ENCODE measurements around the gene AGO3.
A peak's percentile ranks its signal among the peaks of the same experiment; 100 is the strongest.

AGO3 gene

DNA sequence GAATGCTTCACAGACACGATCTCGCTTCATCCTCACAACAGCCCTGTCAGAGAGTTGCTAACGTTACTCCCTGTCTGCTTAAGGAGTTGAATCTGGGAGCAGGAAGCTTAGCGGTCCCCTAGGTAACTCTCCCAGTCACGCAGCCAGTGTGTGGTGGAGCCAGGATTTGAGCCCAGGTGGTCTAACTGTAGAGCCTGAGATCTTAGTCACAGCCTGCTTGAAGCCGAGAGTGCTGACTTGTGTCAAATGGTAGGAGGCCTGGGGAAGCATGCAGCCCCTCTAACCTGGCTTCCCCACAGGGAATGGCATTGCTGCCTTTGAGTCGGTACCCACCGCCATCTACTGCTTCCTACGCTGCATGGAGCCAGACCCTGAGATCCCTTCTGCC is 161.9 kb downstream of the AGO3 start:
- no peak overlapping the region for H3K4me3 ChIP-seq (ENCODE audit: low read length)
- no peaks in the 10 kb centered on the region for H3K9me3 ChIP-seq (ENCODE audit: control insufficient read depth, low read depth, low read length)
- no peaks in the 10 kb centered on the region for H3K27me3 ChIP-seq (ENCODE audit: control insufficient read depth, insufficient read depth, low read length)
- no peak overlapping the region for H3K27ac ChIP-seq (ENCODE audit: low read length)
- H3K4me1 ChIP-seq (ENCODE audit: control insufficient read depth, low read depth, low read length), result peaks cover 11% of the 10 kb centered on the region
- H3K9ac ChIP-seq (ENCODE audit: low read length), result no peak overlapping the region
- H3K36me3 ChIP-seq (ENCODE audit: control insufficient read depth, low read depth, low read length), result peaks cover 38% of the 10 kb centered on the region

DNA sequence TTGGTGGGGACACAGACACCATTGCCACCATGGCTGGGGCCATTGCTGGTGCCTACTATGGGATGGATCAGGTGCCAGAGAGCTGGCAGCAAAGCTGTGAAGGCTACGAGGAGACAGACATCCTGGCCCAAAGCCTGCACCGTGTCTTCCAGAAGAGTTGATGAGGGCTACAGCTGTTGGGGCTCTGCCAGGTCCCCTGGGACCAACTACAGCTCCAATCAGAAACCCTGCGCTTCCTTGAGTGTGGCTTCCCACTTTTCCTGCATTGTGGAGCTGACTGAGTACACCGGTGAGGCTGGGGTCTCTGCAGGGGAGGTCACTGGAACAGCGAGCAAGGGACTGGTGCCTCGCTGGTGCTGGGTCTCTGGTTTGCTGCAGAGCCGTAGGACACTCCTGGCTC is 162.3 kb downstream of the AGO3 start:
- no peaks in the 10 kb centered on the region for H3K9me3 ChIP-seq (ENCODE audit: control insufficient read depth, low read depth, low read length)
- no peak overlapping the region for H3K27ac ChIP-seq (ENCODE audit: low read length)
- H3K4me3 ChIP-seq (ENCODE audit: low read length), result no peak overlapping the region
- no peak overlapping the region for H3K9ac ChIP-seq (ENCODE audit: low read length)
- peaks cover 38% of the 10 kb centered on the region for H3K36me3 ChIP-seq (ENCODE audit: control insufficient read depth, low read depth, low read length)
- H3K27me3 ChIP-seq (ENCODE audit: control insufficient read depth, insufficient read depth, low read length), result no peaks in the 10 kb centered on the region
- H3K4me1 ChIP-seq (ENCODE audit: control insufficient read depth, low read depth, low read length), result peaks cover 11% of the 10 kb centered on the region

GRCh38 chr1:36093929-36094328 is 163.0 kb downstream of the AGO3 start:
- Histone ChIP-seq H3K4me1 (ENCODE audit: control insufficient read depth, low read depth, low read length) (peaks cover 11% of the 10 kb centered on the region), H3K36me3 (ENCODE audit: control insufficient read depth, low read depth, low read length) (peaks cover 38% of the 10 kb centered on the region), H3K27me3 (ENCODE audit: control insufficient read depth, insufficient read depth, low read length) (no peaks in the 10 kb centered on the region), H3K9me3 (ENCODE audit: control insufficient read depth, low read depth, low read length) (no peaks in the 10 kb centered on the region), H3K9ac (ENCODE audit: low read length) (no peak overlapping the region), H3K27ac (ENCODE audit: low read length) (no peak overlapping the region), H3K4me3 (ENCODE audit: low read length) (no peak overlapping the region)

GRCh38 chr1:36094621-36095061 is 163.7 kb downstream of the AGO3 start:
- H3K36me3 ChIP-seq (ENCODE audit: control insufficient read depth, low read depth, low read length), result peaks cover 38% of the 10 kb centered on the region
- no peak overlapping the region for H3K27ac ChIP-seq (ENCODE audit: low read length)
- no peaks in the 10 kb centered on the region for H3K27me3 ChIP-seq (ENCODE audit: control insufficient read depth, insufficient read depth, low read length)
- H3K9me3 ChIP-seq (ENCODE audit: control insufficient read depth, low read depth, low read length), result no peaks in the 10 kb centered on the region
- no peak overlapping the region for H3K4me3 ChIP-seq (ENCODE audit: low read length)
- peaks cover 8% of the 10 kb centered on the region for H3K4me1 ChIP-seq (ENCODE audit: control insufficient read depth, low read depth, low read length)
- no peak overlapping the region for H3K9ac ChIP-seq (ENCODE audit: low read length)

DNA sequence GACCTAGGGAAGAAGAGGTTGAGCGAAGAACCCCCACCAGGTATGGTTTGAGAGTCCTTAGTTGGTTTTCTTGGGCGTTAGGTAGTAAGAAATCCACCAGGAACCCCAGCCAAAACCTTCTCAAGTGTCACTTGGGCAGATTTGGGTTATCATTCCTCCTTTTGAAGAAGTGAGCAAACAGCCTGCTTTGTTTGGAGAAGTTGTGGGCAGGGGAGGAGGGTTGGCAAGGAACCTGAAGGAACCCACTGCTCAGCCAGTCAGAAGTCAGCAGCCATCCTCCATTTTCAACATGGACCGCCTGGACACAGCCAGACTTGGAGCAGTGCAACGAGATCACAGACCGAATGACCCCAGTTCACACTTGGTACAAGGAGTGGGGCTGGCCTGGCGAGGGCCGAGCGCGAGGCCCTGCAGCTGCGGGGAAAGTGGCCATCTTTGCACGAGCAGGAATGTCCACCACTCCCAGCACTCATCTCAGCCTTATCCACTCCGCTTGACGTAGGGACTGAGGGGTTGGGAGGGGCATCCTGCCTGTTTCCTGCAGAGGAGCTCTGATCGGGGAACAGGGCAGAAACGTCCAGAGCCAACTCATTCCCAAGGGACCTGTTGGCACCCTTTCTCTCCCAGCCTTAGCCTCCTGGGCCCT is 165.0 kb downstream of the AGO3 start:
- Histone ChIP-seq H3K9ac (ENCODE audit: low read length) (no peak overlapping the region), H3K9me3 (ENCODE audit: control insufficient read depth, low read depth, low read length) (no peaks in the 10 kb centered on the region), H3K4me3 (ENCODE audit: low read length) (no peak overlapping the region), H3K4me1 (ENCODE audit: control insufficient read depth, low read depth, low read length) (peaks cover 5% of the 10 kb centered on the region), H3K36me3 (ENCODE audit: control insufficient read depth, low read depth, low read length) (peaks cover 38% of the 10 kb centered on the region), H3K27ac (ENCODE audit: low read length) (no peak overlapping the region), H3K27me3 (ENCODE audit: control insufficient read depth, insufficient read depth, low read length) (no peaks in the 10 kb centered on the region)

- Histone ChIP-seq H3K27ac (ENCODE audit: low read length) (no peak overlapping the region), H3K27me3 (ENCODE audit: control insufficient read depth, insufficient read depth, low read length) (no peaks in the 10 kb centered on the region), H3K4me3 (ENCODE audit: low read length) (no peak overlapping the region), H3K9ac (ENCODE audit: low read length) (peak overlapping the region; percentile 8), H3K4me1 (ENCODE audit: control insufficient read depth, low read depth, low read length) (peaks cover 5% of the 10 kb centered on the region), H3K36me3 (ENCODE audit: control insufficient read depth, low read depth, low read length) (peaks cover 35% of the 10 kb centered on the region), H3K9me3 (ENCODE audit: control insufficient read depth, low read depth, low read length) (no peaks in the 10 kb centered on the region)
Observed at GRCh38 chr1:36096500-36097432, 165.9 kb downstream of the AGO3 start.

DNA sequence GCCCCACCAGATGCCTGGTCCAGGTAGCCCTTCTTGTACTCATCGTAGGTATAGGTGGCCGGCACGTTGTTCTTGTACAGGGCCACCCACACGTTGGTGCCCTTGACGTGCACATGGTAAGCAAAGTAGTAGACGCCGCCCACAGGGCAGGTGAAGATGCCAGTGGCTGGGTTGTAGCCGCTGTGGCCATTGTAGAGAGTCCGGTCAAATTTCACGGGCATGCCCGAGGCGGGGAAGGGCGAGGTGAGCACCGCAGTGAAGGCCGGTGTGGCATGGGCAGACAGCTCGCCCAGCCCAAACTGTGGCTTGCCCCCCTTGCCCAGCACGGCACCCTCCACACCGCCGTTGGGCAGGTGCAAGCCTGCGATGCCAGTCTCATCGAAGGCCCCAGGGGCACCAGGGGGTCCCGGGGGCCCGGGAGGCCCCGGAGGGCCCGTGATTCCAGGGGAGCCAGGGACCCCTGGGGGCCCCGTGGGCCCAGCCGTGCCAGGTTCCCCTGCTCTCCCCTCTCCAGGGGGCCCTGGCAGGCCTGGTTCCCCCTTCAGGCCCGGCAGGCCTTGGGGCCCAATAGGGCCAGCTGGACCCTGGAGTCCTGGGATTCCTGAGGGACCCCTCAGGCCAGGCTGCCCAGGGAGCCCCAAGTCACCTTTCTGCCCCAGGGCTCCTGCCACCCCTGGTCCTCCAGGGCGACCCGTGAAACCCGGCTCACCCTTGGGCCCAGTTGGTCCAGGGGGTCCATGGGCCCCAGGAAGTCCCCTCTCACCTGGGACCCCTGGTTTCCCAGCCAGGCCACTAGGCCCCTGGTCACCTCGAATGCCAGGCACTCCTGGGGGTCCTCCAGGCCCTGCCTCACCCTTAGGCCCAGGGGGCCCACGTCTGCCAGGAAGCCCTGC is 167.0 kb downstream of the AGO3 start:
- no peak overlapping the region for H3K4me3 ChIP-seq (ENCODE audit: low read length)
- H3K27me3 ChIP-seq (ENCODE audit: control insufficient read depth, insufficient read depth, low read length), result no peaks in the 10 kb centered on the region
- H3K9me3 ChIP-seq (ENCODE audit: control insufficient read depth, low read depth, low read length), result no peaks in the 10 kb centered on the region
- H3K4me1 ChIP-seq (ENCODE audit: control insufficient read depth, low read depth, low read length), result peaks cover 5% of the 10 kb centered on the region
- peak overlapping the region; percentile 8 for H3K9ac ChIP-seq (ENCODE audit: low read length)
- no peak overlapping the region for H3K27ac ChIP-seq (ENCODE audit: low read length)
- H3K36me3 ChIP-seq (ENCODE audit: control insufficient read depth, low read depth, low read length), result peaks cover 26% of the 10 kb centered on the region

GRCh38 chr1:36098650-36099365 is 167.9 kb downstream of the AGO3 start:
- Histone ChIP-seq H3K4me3 (ENCODE audit: low read length) (no peak overlapping the region), H3K4me1 (ENCODE audit: control insufficient read depth, low read depth, low read length) (peaks cover 5% of the 10 kb centered on the region), H3K36me3 (ENCODE audit: control insufficient read depth, low read depth, low read length) (peaks cover 18% of the 10 kb centered on the region), H3K27me3 (ENCODE audit: control insufficient read depth, insufficient read depth, low read length) (no peaks in the 10 kb centered on the region), H3K9me3 (ENCODE audit: control insufficient read depth, low read depth, low read length) (no peaks in the 10 kb centered on the region), H3K9ac (ENCODE audit: low read length) (no peak overlapping the region), H3K27ac (ENCODE audit: low read length) (no peak overlapping the region)

- Histone ChIP-seq H3K4me1 (ENCODE audit: control insufficient read depth, low read depth, low read length) (peaks cover 5% of the 10 kb centered on the region), H3K4me3 (ENCODE audit: low read length) (no peak overlapping the region), H3K9me3 (ENCODE audit: control insufficient read depth, low read depth, low read length) (no peaks in the 10 kb centered on the region), H3K9ac (ENCODE audit: low read length) (no peak overlapping the region), H3K36me3 (ENCODE audit: control insufficient read depth, low read depth, low read length) (peaks cover 9% of the 10 kb centered on the region), H3K27ac (ENCODE audit: low read length) (no peak overlapping the region), H3K27me3 (ENCODE audit: control insufficient read depth, insufficient read depth, low read length) (no peaks in the 10 kb centered on the region)
Observed at GRCh38 chr1:36099681-36100341, 168.9 kb downstream of the AGO3 start.

DNA sequence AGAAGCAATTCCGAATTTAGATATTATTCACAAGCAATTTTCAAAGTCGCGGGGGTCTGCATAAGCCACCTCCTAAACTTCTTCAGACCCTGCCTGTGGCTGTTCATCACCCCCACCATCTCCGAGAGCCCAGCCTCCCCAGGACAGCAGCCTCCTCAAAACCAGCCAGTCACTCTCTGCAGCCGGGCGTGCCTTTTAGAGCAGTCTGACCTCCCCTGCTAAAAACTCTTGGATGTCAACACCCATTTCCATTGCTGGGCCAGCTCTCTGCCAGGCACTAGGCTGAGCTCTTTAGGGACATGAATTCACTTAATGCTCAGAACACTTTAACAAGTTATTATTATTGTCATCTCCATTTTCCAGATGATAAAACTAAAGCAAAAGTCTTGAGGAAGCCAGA is 169.5 kb downstream of the AGO3 start:
- Histone ChIP-seq H3K4me1 (ENCODE audit: control insufficient read depth, low read depth, low read length) (peaks cover 5% of the 10 kb centered on the region), H3K4me3 (ENCODE audit: low read length) (no peak overlapping the region), H3K27me3 (ENCODE audit: control insufficient read depth, insufficient read depth, low read length) (no peaks in the 10 kb centered on the region), H3K9me3 (ENCODE audit: control insufficient read depth, low read depth, low read length) (no peaks in the 10 kb centered on the region), H3K9ac (ENCODE audit: low read length) (no peak overlapping the region), H3K36me3 (ENCODE audit: control insufficient read depth, low read depth, low read length) (peaks cover 4% of the 10 kb centered on the region), H3K27ac (ENCODE audit: low read length) (no peak overlapping the region)
